OCI-LY7 (cell line): ENCODE measurements around the gene PAX7. TPM values are rescaled to one million over a fixed set of nuclear protein-coding genes. Genes with fewer than 3 reads are reported as not detected.

Source experiments
- BruUV-seq: library from RNA; stranded (reverse); fragments of 400-500 nt; replicated peaks from 2 replicates; lab custom pipeline; 2021; lab: Mats Ljungman, UMichigan
- CTCF ChIA-PET: fragments of 300-600 bp; sonication (Branson Sonifier 250); formaldehyde crosslinking; loops from one replicate; lab custom pipeline; 2022; ENCODE audit warnings: antibody characterized with exemption; ENCODE audit not compliant: unreplicated experiment; lab: Charles Lee
- POLR2A ChIA-PET: fragments of 300-600 bp; sonication (Branson Sonifier 250); formaldehyde crosslinking; loops from one replicate; lab custom pipeline; 2022; ENCODE audit warnings: antibody characterized with exemption; lab: Charles Lee
- DNase-seq: peaks from one replicate; pipeline ENCODE4 v3.0.0-alpha.2; 2015; ENCODE audit warnings: low spot score
- H2AFZ ChIP-seq: fragments of 200-600 bp; sonication (generic), shearing (Covaris generic); 2 replicates; pipeline ENCODE4 v1.6.1; 2014; ENCODE audit warnings: mild to moderate bottlenecking, antibody characterized with exemption, low read length, moderate library complexity
- H3K27ac ChIP-seq: fragments of 200-600 bp; sonication (generic); 2 replicates; pipeline ENCODE4 v1.5.1; 2014; ENCODE audit warnings: mixed run types, low read depth, mild to moderate bottlenecking, moderate library complexity, low read length, inconsistent platforms; ENCODE audit not compliant: poor library complexity, severe bottlenecking
- H3K36me3 ChIP-seq: fragments of 200-600 bp; sonication (generic); 2 replicates; pipeline ENCODE4 v1.6.1; 2014; ENCODE audit warnings: mild to moderate bottlenecking, antibody characterized with exemption, low read length, moderate library complexity, mixed read lengths; ENCODE audit not compliant: insufficient read depth
- H3K4me1 ChIP-seq: fragments of 200-600 bp; sonication (generic); 2 replicates; pipeline ENCODE4 v1.5.1; 2014; ENCODE audit warnings: mild to moderate bottlenecking, low read length; ENCODE audit not compliant: insufficient read depth, poor library complexity, severe bottlenecking
- H3K4me2 ChIP-seq: fragments of 200-600 bp; sonication (generic); 2 replicates; pipeline ENCODE4 v1.6.1; 2014; ENCODE audit warnings: mild to moderate bottlenecking, low read length
- H3K4me3 ChIP-seq: fragments of 200-600 bp; sonication (generic); 2 replicates; pipeline ENCODE4 v1.5.1; 2014; ENCODE audit warnings: mild to moderate bottlenecking, low read depth, low read length; ENCODE audit not compliant: poor library complexity, severe bottlenecking
- H3K79me2 ChIP-seq: fragments of 200-600 bp; sonication (generic); 2 replicates; pipeline ENCODE4 v1.6.1; 2016; ENCODE audit warnings: low read depth, mild to moderate bottlenecking, low read length, moderate library complexity, mixed read lengths; ENCODE audit not compliant: insufficient read depth
- H3K9me2 ChIP-seq: fragments of 200-600 bp; sonication (generic); 2 replicates; pipeline ENCODE4 v1.6.1; 2016; ENCODE audit warnings: mild to moderate bottlenecking, low read length, mixed read lengths; ENCODE audit not compliant: insufficient read depth
- H3K9me3 ChIP-seq: fragments of 200-600 bp; sonication (generic); 2 replicates; pipeline ENCODE4 v1.6.1; 2014; ENCODE audit warnings: mild to moderate bottlenecking, mixed run types, low read length, mixed read lengths
- H4K20me1 ChIP-seq: fragments of 200-600 bp; sonication (generic); 2 replicates; pipeline ENCODE4 v1.6.1; 2014; ENCODE audit warnings: mild to moderate bottlenecking, antibody characterized with exemption, low read length, moderate library complexity, mixed read lengths; ENCODE audit not compliant: insufficient read depth
- EZH2phosphoT487 ChIP-seq: fragments of 200-600 bp; sonication (generic); IDR thresholded peaks from 2 replicates; pipeline ENCODE4 v1.6.1; 2018; ENCODE audit warnings: low read depth, borderline replicate concordance, mild to moderate bottlenecking, mixed run types, antibody characterized with exemption, low read length, moderate library complexity, mixed read lengths
- intact Hi-C: fragments of 100-400 bp; cut with micrococcal nuclease; formaldehyde crosslinking; loops from one replicate; pipeline ENCODE4 v1.10.0; 2022; ENCODE audit not compliant: unreplicated experiment
- total RNA-seq, 2 experiments: library from RNA; depleted of rRNA in 1 of 2; stranded (reverse); fragments of >200 nt in 1 of 2; shearing (Covaris generic) in 1 of 2; gene quantifications; 2 replicates each; pipeline ENCODE4 v1.2.3, GENCODE V29; 2014 to 2022
- TF ChIP-seq, protein P1 (sequence below): fragments of 200-600 bp; sonication (generic); conservative IDR thresholded peaks from 2 replicates; pipeline ENCODE4 v1.5.1; 2014; ENCODE audit warnings: mild to moderate bottlenecking, antibody characterized with exemption, low read length, moderate library complexity, mixed read lengths

Gene PAX7
- total RNA-seq, 2 experiments from 2014 or later = not detected

DNA sequence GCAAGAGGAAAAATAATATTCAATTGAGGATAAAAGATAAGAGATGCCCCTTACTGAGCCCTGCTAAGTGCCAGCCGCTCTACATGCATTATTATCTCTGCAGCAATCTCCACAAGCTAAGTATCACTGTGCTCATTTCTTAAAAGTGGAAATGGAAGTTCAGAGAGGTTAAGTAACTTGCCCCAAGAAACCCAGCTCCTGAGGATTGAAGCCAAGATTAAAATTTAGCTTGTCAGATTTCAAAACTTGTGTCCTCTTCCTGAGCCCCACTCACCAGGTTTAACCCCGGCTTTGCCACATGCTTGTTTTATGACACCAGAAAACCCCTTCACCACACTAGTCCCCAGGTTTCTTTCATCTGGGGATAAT is 11.2 kb upstream of the PAX7 start:
- intact Hi-C loops = no loop called here
- ChIA-PET POLR2A (no interaction called here), CTCF (no interaction called here)
- Histone ChIP-seq H3K36me3 (no peaks in the 10 kb centered on the region), H3K4me2 (no peak overlapping the region), H3K9me3 (no peaks in the 10 kb centered on the region), H3K9me2 (no peaks in the 10 kb centered on the region), H4K20me1 (no peaks in the 10 kb centered on the region), H3K4me1 (no peaks in the 10 kb centered on the region), H2AFZ (no peak overlapping the region), H3K79me2 (no peaks in the 10 kb centered on the region), H3K4me3 (no peak overlapping the region), H3K27ac (no peak overlapping the region)
- TF ChIP-seq EZH2phosphoT487 = no peak
- TF ChIP-seq, protein P1, sequence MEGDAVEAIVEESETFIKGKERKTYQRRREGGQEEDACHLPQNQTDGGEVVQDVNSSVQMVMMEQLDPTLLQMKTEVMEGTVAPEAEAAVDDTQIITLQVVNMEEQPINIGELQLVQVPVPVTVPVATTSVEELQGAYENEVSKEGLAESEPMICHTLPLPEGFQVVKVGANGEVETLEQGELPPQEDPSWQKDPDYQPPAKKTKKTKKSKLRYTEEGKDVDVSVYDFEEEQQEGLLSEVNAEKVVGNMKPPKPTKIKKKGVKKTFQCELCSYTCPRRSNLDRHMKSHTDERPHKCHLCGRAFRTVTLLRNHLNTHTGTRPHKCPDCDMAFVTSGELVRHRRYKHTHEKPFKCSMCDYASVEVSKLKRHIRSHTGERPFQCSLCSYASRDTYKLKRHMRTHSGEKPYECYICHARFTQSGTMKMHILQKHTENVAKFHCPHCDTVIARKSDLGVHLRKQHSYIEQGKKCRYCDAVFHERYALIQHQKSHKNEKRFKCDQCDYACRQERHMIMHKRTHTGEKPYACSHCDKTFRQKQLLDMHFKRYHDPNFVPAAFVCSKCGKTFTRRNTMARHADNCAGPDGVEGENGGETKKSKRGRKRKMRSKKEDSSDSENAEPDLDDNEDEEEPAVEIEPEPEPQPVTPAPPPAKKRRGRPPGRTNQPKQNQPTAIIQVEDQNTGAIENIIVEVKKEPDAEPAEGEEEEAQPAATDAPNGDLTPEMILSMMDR = no peak
- no peak for DNase-seq
- no TSS peak for BruUV-seq

DNA sequence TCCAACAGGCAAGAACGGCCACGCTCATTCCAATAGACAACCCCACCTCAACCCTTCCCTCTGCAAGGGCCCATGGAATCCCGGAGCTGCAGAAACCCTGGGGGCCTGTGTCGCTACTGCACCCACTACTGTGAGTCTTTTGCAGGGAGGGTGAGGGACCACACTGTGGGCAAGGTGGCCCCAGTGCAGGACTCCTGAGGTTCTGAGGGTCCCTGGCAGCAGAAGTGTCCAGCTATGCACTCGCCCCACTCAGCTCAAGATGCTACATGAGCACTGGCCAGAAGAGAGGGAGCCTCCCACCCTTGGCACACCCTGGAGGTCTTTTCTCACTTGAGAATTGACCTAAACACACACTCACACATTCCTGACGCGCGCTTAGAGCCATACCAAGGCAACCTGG is 2.1 kb upstream of the PAX7 start:
- intact Hi-C loops = no loop called here
- TF ChIP-seq EZH2phosphoT487 = no peak
- TF ChIP-seq, protein P1 = no peak

DNA sequence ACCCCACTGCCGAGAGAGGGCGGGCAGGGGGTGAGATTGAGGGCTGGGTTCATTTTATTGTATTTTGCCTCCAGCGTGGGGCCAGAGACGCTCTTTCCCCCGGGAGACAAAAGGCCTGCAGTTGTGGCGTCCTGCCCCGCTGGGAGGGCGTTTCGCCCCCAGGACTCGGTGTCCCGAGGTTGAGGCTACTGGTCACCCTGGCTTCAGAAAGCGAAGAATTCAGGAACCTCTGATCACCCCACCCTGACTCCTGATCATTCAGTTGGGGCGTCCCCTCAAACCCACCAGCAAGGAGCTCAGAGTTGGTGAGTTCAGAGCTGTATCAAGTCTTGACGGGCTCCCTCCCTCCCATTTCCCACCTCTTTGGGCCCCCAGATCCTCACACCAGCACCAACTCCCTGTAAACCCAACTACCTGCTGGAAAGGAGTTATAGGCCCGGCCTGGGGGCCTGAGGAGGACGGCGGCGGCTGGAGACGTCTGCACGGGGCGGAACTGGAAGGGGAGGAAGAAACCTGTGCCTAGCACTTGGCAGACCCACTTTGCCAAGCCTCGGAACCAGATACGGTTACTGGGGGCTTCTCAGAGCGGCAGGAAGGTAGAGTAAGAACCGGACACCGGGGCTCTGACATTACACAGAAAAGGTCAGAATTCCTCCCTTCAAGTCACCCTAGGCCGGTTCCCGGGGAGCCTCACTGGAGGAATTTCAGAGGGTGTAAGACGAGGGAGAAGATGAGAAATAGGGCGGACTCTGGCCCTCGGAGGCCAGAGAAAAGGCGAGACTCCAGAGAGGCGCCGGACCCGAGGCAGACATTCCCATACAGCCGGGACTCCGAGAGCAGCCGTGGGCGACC is 761 bp upstream of the PAX7 start:
- no peaks in the 10 kb centered on the region for H4K20me1 ChIP-seq
- no peak for DNase-seq
- H2AFZ ChIP-seq = no peak overlapping the region
- CTCF ChIA-PET = no interaction called here
- no peaks in the 10 kb centered on the region for H3K79me2 ChIP-seq
- POLR2A ChIA-PET = no interaction called here
- TF ChIP-seq, protein P1 = no peak
- TF ChIP-seq EZH2phosphoT487 = no peak
- H3K9me3 ChIP-seq = no peaks in the 10 kb centered on the region
- no peak overlapping the region for H3K4me3 ChIP-seq
- no peaks in the 10 kb centered on the region for H3K9me2 ChIP-seq
- no TSS peak for BruUV-seq
- no peaks in the 10 kb centered on the region for H3K4me1 ChIP-seq
- intact Hi-C loops = no loop called here
- H3K36me3 ChIP-seq = no peaks in the 10 kb centered on the region
- no peak overlapping the region for H3K27ac ChIP-seq
- no peak overlapping the region for H3K4me2 ChIP-seq

More for the DNA sequence above, 2.1 kb upstream of the PAX7 start:
- H3K4me1 ChIP-seq = no peaks in the 10 kb centered on the region
- no peaks in the 10 kb centered on the region for H3K9me2 ChIP-seq
- H3K79me2 ChIP-seq = no peaks in the 10 kb centered on the region
- no TSS peak for BruUV-seq
- H4K20me1 ChIP-seq = no peaks in the 10 kb centered on the region
- H3K9me3 ChIP-seq = no peaks in the 10 kb centered on the region
- H2AFZ ChIP-seq = no peak overlapping the region
- no peak overlapping the region for H3K4me3 ChIP-seq
- ChIA-PET POLR2A (no interaction called here), CTCF (no interaction called here)
- H3K4me2 ChIP-seq = no peak overlapping the region
- H3K36me3 ChIP-seq = no peaks in the 10 kb centered on the region
- no peak for DNase-seq
- H3K27ac ChIP-seq = no peak overlapping the region
